Mucosa of descending colon (tissue), 3 donors: ENCODE data around the gene PCED1B. TPM values are rescaled to one million over a fixed set of nuclear protein-coding genes. Genes with fewer than 3 reads are reported as not detected.

Experiments used
- ATAC-seq: fragments of 200-7000 bp; cut with Tn5 transposase; one replicate; pipeline ENCODE4 v1.9.1; 2020; ENCODE audit warnings: mild to moderate bottlenecking, moderate library complexity
- DNase-seq, 3 donors: peaks; one replicate each; pipeline ENCODE4 v3.0.0-alpha.2; 2020
- H3K36me3 ChIP-seq: fragments of 200-600 bp; one replicate; pipeline ENCODE4 v1.8.0; 2021; ENCODE audit warnings: low read depth, mild to moderate bottlenecking
- H3K4me1 ChIP-seq: fragments of 200-600 bp; one replicate; pipeline ENCODE4 v1.8.0; 2021; ENCODE audit warnings: low read depth, mild to moderate bottlenecking
- H3K4me3 ChIP-seq: fragments of 200-600 bp; one replicate; pipeline ENCODE4 v1.8.0; 2021; ENCODE audit warnings: mild to moderate bottlenecking
- H3K9me3 ChIP-seq: fragments of 200-600 bp; one replicate; pipeline ENCODE4 v1.8.0; 2021; ENCODE audit warnings: mild to moderate bottlenecking
- CTCF ChIP-seq: fragments of 200-600 bp; IDR thresholded peaks from one replicate; pipeline ENCODE4 v1.8.0; 2022; ENCODE audit warnings: antibody characterized with exemption, mild to moderate bottlenecking
- intact Hi-C, 2 donors: fragments of 100-400 bp; cut with DNase I in 1 of 2; cut with micrococcal nuclease in 1 of 2; formaldehyde crosslinking; loops; one replicate each; pipeline versions ENCODE4 v1.11.0 to v1.11.1; 2022; cut with DNase I, micrococcal nuclease
- total RNA-seq, 3 donors: library from RNA; stranded (reverse); fragmentation: NEBNext Ultra II Directional in 2 of 3; extraction: Animal tissue kit (Norgen Biotek cat#: 25700) in 2 of 3; gene quantifications; one replicate each; pipeline versions ENCODE4 v1.2.1 to v1.2.4, GENCODE V29; 2021 to 2023
- donor health status: DM: no; HTN: no; CAD: no; lungs with moderate emphysema.
- donor health status: DM: no; HTN: no; CAD: no.
- donor health status: DM: no; HTN: yes; CAD: no.

Gene PCED1B
- total RNA-seq, 3 donors from 2014 or later, result 2.2 to 4.7 (median 2.9) TPM

GRCh38 chr12:47270782-47271664 lies 191.6 kb downstream of the PCED1B start:
- intact Hi-C loops, result no loop called here
- Histone ChIP-seq H3K4me1 (peaks cover under 1% of the 10 kb centered on the region), H3K4me3 (no peak overlapping the region), H3K9me3 (no peaks in the 10 kb centered on the region), H3K36me3 (no peaks in the 10 kb centered on the region)
- DNase-seq, result no peak
- no peak for ATAC-seq
- no peak for TF ChIP-seq CTCF

- intact Hi-C loops, result no loop called here
- DNase-seq (no peak), ATAC-seq (no peak)
- Histone ChIP-seq H3K36me3 (no peaks in the 10 kb centered on the region), H3K9me3 (no peaks in the 10 kb centered on the region), H3K4me1 (peaks cover 9% of the 10 kb centered on the region), H3K4me3 (no peak overlapping the region)
- TF ChIP-seq CTCF, result no peak
Measured at GRCh38 chr12:47271800-47272239, 192.4 kb downstream of the PCED1B start.

- Histone ChIP-seq H3K4me3 (no peak overlapping the region), H3K4me1 (peaks cover 17% of the 10 kb centered on the region), H3K9me3 (no peaks in the 10 kb centered on the region), H3K36me3 (no peaks in the 10 kb centered on the region)
- ATAC-seq, result no peak
- intact Hi-C loops, result no loop called here
- DNase-seq, result no peak
- no peak for TF ChIP-seq CTCF
Measured at GRCh38 chr12:47272412-47273190, 193.2 kb downstream of the PCED1B start.

GRCh38 chr12:47273191-47273626 lies 193.8 kb downstream of the PCED1B start:
- intact Hi-C loops, result no loop called here
- peaks cover 23% of the 10 kb centered on the region for H3K4me1 ChIP-seq
- DNase-seq (no peak), ATAC-seq (no peak)
- no peaks in the 10 kb centered on the region for H3K36me3 ChIP-seq
- no peak for TF ChIP-seq CTCF
- H3K4me3 ChIP-seq, result no peak overlapping the region
- H3K9me3 ChIP-seq, result no peaks in the 10 kb centered on the region

- peaks cover 23% of the 10 kb centered on the region for H3K4me1 ChIP-seq
- TF ChIP-seq CTCF, result no peak
- H3K9me3 ChIP-seq, result no peaks in the 10 kb centered on the region
- ATAC-seq (no peak), DNase-seq (no peak)
- intact Hi-C loops, result no loop called here
- no peak overlapping the region for H3K4me3 ChIP-seq
- no peaks in the 10 kb centered on the region for H3K36me3 ChIP-seq
Measured at GRCh38 chr12:47274760-47275159, 195.3 kb downstream of the PCED1B start.
